WI38 (cell line): ENCODE results near the gene OLA1.

Experiments
- H3K4me3 ChIP-seq: 2 replicates; pipeline ENCODE4 v1.5.1; 2011; ENCODE audit warnings: low read depth, mild to moderate bottlenecking, control low read depth, low read length
- TF ChIP-seq, protein P1 (sequence below): IDR thresholded peaks from 2 replicates; pipeline ENCODE4 v1.5.1; 2012; ENCODE audit warnings: low read depth, mild to moderate bottlenecking, control low read depth, low read length

The OLA1 gene

DNA sequence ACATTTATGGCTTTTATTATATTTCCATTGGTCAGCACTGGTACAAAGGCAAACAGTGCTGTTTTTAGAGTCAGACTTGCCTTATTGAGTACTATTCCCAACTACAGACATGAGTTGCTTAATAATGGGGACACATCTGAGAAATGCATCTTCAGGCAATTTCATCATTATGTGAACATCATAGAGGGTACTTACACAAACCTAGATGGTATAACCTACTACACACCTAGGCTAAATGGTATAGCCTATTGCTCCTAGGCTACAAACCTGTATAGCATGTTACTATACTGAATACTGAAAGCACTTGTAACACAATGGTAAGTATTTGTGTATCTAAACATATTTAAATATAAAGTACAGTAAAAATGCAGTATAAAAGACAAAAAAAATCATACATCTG lies 36.4 kb downstream of the OLA1 start:
- TF ChIP-seq, protein P1, sequence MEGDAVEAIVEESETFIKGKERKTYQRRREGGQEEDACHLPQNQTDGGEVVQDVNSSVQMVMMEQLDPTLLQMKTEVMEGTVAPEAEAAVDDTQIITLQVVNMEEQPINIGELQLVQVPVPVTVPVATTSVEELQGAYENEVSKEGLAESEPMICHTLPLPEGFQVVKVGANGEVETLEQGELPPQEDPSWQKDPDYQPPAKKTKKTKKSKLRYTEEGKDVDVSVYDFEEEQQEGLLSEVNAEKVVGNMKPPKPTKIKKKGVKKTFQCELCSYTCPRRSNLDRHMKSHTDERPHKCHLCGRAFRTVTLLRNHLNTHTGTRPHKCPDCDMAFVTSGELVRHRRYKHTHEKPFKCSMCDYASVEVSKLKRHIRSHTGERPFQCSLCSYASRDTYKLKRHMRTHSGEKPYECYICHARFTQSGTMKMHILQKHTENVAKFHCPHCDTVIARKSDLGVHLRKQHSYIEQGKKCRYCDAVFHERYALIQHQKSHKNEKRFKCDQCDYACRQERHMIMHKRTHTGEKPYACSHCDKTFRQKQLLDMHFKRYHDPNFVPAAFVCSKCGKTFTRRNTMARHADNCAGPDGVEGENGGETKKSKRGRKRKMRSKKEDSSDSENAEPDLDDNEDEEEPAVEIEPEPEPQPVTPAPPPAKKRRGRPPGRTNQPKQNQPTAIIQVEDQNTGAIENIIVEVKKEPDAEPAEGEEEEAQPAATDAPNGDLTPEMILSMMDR: no peak
- no peak overlapping the region for H3K4me3 ChIP-seq

DNA sequence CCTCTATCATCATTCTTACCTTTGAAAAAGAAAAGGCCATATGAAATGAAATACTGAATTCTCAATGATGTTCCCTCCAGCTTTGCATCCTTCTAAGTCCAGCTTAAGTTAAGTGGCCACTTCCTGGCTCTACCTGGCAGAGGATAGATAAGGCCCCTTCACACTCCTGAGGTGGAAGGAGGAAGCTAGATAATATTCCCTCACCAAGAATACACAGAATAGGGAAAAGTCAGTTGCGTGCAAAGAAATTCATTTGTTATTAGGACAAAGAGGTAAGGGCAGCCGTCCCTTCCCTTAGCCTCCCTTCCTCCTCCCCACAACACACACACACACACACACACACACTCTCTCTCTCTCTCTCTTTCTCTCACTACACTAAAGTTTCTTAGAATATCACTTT lies 37.5 kb downstream of the OLA1 start:
- H3K4me3 ChIP-seq: no peak overlapping the region
- TF ChIP-seq, protein P1: no peak

DNA sequence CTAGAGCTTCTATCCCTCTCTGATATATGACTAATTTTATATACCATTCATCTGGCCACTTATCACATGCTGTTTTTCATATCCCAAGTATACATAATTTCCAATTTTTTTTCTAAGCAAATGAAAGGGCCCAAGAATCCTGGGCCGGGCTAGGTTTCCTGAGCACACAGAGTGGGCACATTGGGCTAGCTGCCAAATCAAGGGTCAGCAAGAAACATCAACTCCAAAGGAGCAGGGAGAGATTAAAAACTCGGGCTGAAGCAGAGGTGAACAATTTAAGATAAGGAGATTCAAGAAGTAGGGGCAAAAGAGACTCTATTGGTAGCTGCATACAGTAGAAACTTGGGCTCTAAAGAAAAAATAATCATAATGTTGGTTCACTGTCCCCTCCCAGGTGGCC lies 39.0 kb downstream of the OLA1 start:
- TF ChIP-seq, protein P1: no peak
- H3K4me3 ChIP-seq: no peak overlapping the region

DNA sequence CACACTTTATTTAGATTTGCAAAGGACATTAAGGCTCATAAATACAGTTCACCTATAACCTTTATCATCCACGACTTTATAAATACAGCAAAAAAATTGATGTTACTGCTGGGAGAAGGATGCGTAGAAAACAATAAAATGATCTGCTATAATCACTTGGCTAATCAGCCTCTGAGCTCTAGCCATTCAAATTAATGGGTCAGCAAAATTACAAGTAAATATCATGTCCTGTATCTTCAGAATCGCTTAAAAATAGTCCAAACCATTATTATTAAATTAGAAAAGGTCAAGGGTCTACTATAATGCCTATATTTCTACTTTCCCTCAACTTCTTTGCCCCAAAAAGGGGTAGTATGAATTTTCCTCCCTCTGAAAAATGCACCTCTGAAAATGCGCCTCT lies 40.3 kb downstream of the OLA1 start:
- no peak overlapping the region for H3K4me3 ChIP-seq
- TF ChIP-seq, protein P1: no peak

DNA sequence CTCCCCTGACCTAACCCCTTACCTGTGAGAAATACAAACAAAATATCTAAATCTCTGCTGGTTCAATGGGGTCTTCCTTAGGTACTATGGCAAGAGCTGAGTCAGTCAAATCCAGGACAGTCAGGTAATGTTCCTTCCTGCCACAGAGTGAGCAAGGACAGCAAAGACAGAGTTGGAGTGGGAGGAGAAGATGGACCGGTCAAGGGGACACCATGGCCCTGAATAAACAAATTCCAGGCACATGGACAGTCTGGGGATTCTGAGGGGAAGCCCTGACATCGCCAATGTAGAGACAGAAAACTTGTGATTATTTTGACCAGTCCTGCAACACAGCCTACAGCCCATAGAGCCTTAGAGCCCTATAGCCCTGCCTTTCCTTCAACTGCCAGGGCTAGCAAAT lies 42.8 kb downstream of the OLA1 start:
- no peak overlapping the region for H3K4me3 ChIP-seq
- TF ChIP-seq, protein P1: no peak

DNA sequence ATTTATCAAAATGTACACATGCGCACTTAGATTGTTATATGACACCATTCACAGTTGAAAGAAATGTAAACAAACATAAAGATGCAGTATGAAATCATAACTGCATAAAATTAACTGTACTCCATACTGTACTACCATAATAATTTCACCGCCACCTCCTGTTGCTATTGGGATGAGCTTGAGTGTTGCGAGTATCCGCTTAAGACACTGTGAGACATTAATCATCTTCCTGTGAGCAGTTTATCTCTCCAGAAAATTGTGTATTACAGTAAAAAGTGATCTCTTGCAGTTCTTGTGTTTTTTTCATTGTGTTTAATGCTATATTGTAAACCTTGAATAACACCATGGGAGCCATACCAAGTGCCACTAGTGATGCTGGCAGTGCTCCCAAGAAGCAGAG lies 46.1 kb downstream of the OLA1 start:
- TF ChIP-seq, protein P1: no peak
- no peak overlapping the region for H3K4me3 ChIP-seq

DNA sequence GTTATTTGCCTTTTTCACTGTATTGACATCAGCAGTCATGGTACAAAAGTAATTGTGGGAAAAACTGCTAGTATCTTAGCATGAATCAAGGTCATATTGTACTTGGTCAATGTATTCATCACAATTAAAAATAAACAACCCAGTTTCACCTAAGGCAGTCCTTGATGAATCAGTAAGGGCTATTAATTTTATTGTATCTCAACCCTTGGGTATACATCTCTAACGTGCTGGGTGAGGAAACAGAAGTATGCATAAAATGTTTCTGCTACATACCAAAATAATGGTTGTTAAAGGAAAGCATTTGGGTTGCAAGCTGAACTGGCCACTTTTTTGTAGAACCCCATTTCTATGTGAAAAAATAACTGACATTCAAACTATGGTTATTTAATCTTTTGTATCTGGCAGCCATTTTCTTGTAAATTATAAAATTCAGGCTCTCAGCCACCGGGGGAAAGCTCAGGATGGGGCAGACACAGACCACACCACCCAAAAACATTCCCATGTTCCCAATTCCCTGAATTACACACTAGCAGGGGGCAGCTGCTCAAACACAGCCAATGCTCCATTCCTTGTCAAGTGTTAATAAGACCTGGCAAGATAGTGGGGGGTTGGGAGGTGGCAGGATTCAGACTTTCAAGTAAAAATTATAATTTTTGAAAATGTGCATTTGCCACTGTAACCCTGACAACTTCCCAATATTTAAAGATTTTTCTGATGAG lies 49.3 kb downstream of the OLA1 start:
- TF ChIP-seq, protein P1: no peak

More for the DNA sequence above, 49.3 kb downstream of the OLA1 start:
- no peak overlapping the region for H3K4me3 ChIP-seq
